Activated naive CD4-positive, alpha-beta T cell (primary cell): ENCODE data around the gene MRPS18B.

ENCODE experiments used
- DNase-seq, 4 experiments: peaks; one replicate each; lab custom pipeline; 2025; lab: John Stamatoyannopoulos, UW

The MRPS18B gene

GRCh38 chr6:30603961-30604360 is 13.7 kb upstream of the MRPS18B start:
- no peak for DNase-seq

- no peak for DNase-seq
These were observed 7.6 kb upstream of the MRPS18B start for GRCh38 chr6:30610065-30610464.

DNA sequence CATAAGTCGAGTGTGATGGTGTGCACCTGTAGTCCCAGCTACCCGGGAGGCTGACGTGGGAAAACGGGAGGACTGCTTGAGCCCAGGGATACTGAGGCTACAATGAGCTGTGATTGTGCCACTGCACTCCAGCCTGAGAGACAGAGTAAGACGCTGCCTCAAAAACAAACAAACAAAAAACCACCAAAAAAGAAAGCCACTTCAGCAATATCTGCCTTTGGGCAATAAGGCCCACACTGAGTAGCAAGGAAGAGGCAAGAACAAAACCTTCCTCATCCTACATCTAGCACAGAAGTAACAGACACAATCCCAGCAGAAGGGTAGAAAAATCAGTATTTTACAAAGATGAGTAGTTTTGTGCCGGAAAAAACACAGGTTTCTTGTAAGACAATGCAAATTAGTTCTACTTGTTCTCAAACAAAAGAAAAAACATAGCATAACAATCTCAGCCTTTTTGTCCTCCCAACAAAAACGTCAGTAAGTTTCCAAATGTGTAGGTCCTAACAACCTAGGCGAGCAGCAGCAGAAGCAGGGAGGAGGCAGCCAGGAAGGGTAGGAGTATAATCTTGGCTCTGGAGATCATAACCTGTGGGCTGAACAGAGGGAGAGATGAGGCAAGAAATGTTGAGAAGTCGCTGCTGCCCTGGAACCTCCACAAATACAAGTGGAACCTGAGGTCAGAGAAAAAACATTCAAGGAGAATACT is 6.3 kb upstream of the MRPS18B start:
- no peak for DNase-seq

DNA sequence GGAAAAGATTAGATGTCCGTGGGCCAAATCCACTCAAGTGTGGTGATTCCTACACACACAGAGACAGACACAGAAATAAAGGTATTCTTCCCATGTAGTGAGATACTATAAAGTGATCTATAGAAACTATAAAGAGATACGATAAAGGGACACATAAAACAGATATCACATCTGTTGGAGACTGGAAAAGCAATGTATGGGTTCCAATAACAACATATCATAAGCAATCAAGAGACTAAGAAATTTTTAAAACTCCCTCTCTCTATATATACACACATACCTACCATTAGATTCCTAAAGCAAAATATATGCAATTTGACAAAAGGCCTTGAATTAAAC is 5.8 kb upstream of the MRPS18B start:
- DNase-seq = no peak

DNA sequence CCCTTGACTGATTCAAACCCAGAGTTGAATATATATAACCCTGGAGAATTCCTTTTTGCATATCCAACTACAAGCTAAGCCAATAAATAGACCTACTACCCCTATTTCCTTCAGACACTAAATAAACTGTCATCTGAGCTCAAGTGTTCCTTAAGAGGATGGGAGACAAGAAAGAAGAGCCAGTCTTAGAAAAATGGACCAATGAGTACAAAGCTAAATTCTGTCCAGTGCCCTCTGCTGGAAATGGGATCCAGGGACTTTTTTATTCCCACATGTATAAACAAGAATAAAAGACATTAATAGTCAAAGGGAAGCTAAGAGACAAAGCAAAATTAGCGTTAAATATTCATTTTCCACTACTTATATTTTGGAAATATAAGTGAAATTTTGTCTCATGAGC is 5.4 kb upstream of the MRPS18B start:
- no peak for DNase-seq

GRCh38 chr6:30612687-30613248 is 4.9 kb upstream of the MRPS18B start:
- no peak for DNase-seq

GRCh38 chr6:30613251-30614043 is 4.2 kb upstream of the MRPS18B start:
- no peak for DNase-seq

DNA sequence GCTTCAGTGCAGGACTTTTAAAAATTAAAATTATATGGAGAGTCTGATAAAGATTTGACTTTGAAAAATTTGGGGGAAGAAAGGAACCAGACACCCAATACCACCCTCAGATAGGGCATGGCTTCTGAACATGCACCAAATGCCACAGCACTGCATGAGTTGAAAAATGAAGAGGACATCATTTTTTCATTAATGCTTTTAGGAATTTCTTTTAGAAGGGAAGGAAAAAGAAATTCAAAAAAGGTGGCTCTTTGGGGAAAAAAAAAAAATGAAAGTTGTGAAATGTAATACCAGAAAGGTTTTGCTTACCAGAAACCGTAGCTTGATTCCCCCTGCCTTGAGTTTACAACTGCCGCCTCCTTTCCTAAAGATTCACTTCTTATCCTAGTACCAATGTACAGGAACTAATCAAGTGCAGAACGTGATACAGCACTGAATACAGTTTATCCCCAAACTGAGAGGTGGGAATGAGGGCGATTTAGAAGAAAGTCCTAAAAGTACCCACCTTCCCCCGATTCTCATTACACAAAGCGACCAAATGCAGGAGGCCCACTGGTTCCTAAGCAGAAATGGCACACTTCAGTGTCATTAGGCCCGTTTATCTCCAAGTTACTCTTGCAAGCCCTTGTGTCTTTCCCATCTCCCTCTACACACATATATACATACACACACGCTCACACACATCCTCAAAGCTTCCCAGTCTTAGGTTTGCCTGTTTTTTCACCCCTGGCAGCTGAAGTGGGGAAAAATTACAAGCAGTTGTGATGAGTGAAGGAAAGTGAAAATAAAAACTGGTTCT is 3.4 kb upstream of the MRPS18B start:
- no peak for DNase-seq

DNA sequence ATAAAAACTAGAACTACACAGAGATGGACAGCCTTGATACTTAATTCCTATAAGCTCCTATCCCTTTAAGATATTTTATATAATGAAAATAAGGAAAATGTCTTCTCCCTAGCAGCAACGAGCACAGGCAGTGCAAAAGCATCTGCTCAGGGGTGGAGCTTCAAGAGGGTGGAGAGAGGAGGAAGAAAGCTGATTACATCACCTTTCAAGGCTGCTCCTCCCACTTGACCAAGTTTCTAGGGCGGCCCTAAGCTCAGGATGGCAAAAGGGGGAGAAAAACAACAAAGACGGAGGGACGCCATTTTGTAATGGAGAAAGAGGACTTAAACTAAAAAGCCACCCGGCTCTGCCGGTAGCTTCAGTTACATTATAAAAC is 2.8 kb upstream of the MRPS18B start:
- DNase-seq = peak in 3 of 4 experiments; percentile 41 to 65 (median 52)

DNA sequence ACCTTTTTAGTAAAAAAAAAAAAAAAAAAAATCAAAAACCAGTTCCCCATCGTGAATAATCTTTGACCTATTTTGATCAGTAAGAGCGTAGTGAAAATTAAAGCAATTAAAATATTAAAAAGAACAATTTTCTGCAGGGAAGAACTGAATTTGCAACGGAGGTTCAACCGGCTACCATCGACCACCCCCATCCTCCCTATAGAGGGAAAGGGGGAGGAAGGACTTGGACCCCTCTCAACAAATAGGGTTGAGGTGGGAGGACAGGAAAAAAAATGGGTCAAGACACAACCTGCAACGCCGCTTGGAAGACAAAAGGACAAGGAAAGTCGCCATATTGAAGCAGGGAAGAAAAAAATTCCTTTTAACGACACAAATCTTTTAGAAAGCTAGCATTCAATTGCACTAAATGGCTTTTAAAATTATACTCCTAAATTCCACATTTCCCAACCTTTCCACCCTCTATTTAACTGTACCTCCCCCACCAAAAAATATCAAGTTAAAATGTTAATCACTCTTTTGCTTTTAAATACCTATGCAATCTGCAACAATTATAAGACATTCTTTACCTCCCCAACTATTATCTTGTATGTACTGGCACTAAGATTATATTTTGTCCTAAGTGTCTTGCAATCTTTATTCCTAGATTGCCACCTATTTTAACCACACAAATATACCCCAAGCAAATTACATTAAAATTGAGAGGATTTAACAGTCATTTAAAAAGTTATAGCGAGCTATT is 2.3 kb upstream of the MRPS18B start:
- DNase-seq = peak in 1 of 4 experiments; percentile 22

- DNase-seq = peak in 1 of 4 experiments; percentile 25
These were observed 1.5 kb upstream of the MRPS18B start for GRCh38 chr6:30615958-30616810.

GRCh38 chr6:30616811-30617564 is 652 bp upstream of the MRPS18B start, which contains the start of gene PPP1R10:
Gene PPP1R10, minus strand, starts transcription at chr6:30617243. Its CDS starts 7,299 bp downstream, at chr6:30609944.
- DNase-seq = peak; percentile 89 to 96 (median 92)

DNA sequence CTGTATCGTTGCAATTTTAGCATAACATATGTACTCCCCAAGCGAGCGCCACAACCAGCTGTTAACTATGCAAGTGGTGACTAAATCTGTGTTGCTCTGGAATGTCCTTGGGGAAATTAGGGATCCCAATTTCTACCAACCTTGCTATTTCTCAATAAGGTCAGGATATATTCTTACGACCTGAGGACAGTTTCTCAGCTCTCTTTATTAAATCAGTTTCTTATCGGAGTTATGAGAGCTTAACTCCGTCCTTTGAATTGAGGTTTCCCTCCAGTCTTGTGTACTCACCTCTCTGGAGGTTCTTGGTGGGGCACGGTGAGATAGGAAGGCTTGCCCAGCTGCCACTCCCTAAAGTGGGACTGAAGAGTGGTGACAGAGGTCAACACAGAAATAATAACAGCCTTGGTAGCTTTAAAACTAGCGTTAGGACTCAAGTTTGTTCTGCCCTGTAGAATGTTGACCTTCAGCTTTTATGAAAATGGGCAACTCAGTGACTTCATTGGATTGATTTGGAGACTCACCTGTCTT is 694 bp downstream of the MRPS18B start:
- no peak for DNase-seq

GRCh38 chr6:30619561-30619960 is 1.9 kb downstream of the MRPS18B start:
- DNase-seq = no peak

DNA sequence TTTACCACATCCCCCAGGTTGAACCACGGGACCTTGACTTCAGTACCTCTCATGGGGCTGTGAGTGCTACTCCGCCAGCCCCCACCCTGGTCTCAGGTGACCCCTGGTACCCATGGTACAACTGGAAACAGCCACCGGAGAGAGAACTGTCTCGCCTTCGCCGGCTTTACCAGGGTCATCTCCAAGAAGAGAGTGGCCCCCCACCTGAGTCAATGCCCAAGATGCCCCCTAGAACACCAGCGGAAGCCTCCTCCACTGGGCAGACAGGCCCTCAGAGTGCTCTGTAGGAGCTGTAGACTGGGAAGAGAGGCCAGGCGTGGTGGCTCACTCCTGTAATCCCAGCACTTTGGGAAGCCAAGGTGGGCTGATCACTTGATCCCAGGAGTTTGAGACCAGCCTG is 7.9 kb downstream of the MRPS18B start:
- no peak for DNase-seq

GRCh38 chr6:30626484-30627366 is 9.1 kb downstream of the MRPS18B start, which contains the start of gene ATAT1:
Gene ATAT1, plus strand, starts transcription at chr6:30626874.
- peak; percentile 48 to 85 (median 74) for DNase-seq

DNA sequence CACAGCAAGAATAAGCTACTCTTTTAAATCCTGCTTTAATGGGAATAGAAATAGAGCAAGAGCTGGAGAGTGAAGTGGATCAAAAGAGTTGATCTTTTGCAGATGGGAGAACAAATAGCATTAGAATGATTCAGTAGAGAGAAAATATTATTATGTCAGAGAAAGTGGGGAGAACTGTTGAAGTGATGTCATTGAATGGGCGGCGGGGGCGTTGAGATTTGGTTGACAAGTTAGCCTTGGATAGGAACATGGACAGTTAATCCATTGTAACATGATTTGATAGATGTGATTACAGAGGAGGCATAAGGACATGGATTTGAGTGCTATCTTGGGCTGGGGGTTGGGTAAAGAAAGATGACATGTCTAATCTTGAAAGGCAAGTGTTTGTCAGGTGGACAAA is 18.2 kb downstream of the MRPS18B start:
- no peak for DNase-seq

DNA sequence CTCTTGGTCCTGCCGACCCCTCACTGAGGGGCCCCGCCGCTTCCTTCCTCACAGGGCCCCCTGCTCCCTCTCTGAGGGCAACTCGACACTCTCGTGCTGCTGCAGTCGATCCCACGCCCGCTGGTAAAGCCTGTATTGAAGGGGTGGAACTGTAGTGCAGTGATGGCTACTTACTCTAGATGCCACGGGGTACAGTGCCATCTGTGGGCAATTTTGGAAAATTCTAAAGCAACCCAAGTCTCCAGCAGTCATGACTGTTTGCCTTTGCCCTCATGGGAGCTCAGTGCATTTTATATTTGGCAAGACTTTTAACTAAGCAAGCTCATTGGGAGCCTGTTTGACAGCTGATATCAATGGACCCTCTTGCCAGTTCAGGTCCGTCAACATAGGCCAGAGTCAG is 22.8 kb downstream of the MRPS18B start:
- DNase-seq = no peak

DNA sequence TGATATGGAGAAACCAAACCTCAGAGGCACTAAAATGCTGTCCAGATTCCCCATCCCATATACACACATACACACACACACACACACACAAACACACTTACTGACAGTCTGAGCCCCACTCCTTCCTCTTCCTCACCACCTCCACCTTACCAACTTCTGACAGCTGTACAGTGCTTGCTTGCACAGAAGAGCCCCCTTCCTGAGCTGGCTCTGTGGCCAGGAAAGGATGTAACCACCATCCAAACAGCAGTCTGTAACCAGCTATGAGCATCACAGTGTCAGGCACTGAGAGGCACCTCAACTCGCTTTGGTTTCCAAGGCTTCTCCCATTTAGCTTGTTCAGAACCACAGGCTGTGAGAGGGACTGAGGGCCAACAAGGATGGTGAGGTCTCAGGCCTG is 23.4 kb downstream of the MRPS18B start:
- DNase-seq = no peak
